ENCODE results near the gene DLL3. TPM values are rescaled to one million over a fixed set of nuclear protein-coding genes. Genes with fewer than 3 reads are reported as not detected.

Gene DLL3
- total and polyA plus RNA-seq, 9 of the 15 experiments (the other 6 are each of a cell fraction or from before 2014, with no cell fraction given): 0.80 to 6.3 (median 1.2) TPM

- no peak for TF ChIP-seq FOXP4 (CRISPR knock-in tag; IDR thresholded peaks at IDR 0.05; ENCODE audit: borderline replicate concordance)
- peak in 1 of 2 experiments; percentile 15; a peak in 1 of 4 replicates for TF ChIP-seq RCOR1 (IDR thresholded peaks at IDR 0.05; ENCODE audit: borderline replicate concordance in 1 of 2, low read depth in 2 of 2, low read length in 2 of 2)
- TF ChIP-seq MBD2 (IDR thresholded peaks at IDR 0.05; ENCODE audit: borderline replicate concordance, low read depth): peak; percentile 47; the same call in 1 of the 2 replicates
- no peak for TF ChIP-seq ZNF592 (IDR thresholded peaks at IDR 0.05)
- peak; percentile 85 for TF ChIP-seq REST (IDR thresholded peaks at IDR 0.05; ENCODE audit: borderline replicate concordance)
- TF ChIP-seq REST (CRISPR knock-in tag; IDR thresholded peaks at IDR 0.05; ENCODE audit: low read depth): 0 out of 2 replicates have a peak, but pooled peaks have one; percentile 65
- peak; percentile 96 for TF ChIP-seq DEAF1 (CRISPR knock-in tag; IDR thresholded peaks at IDR 0.05)
- TF ChIP-seq POLR2AphosphoS2 (IDR thresholded peaks at IDR 0.05; ENCODE audit: low read length): peak; percentile 59; the same call in 1 of the 2 replicates
- no peak for TF ChIP-seq ESRRB (CRISPR knock-in tag; IDR thresholded peaks at IDR 0.05; ENCODE audit: borderline replicate concordance)
- no peak for TF ChIP-seq ZNF699 (CRISPR knock-in tag; IDR thresholded peaks at IDR 0.05; ENCODE audit: insufficient replicate concordance)
These were observed 33.7 kb downstream of the DLL3 start, which contains the start of gene EID2B (continued) for GRCh38 chr19:39532233-39533002.

All from K562 (cell line).